ENCODE results near the gene OR2F1. TPM values are rescaled to one million over a fixed set of nuclear protein-coding genes. Genes with fewer than 3 reads are reported as not detected.

Gene OR2F1
- total RNA-seq, result not detected

GRCh38 chr7:143954544-143954943 is at the start of gene OR2F1:
Gene OR2F1 (plus strand): TSS chr7:143954844. CDS start chr7:143959971, 5,127 bp downstream.
- no peaks in the 10 kb centered on the region for H3K4me1 Mint-ChIP-seq
- no peaks in the 10 kb centered on the region for H3K9me3 Mint-ChIP-seq
- no peaks in the 10 kb centered on the region for H3K36me3 Mint-ChIP-seq (ENCODE audit: low read depth)
- H3K27ac Mint-ChIP-seq, result no peak within 1 kb of the TSS
- H3K27me3 Mint-ChIP-seq, result peaks cover 12% of the 10 kb centered on the region
- POLR2A ChIA-PET, result no interaction called here
- no peak for DNase-seq
- H3K4me3 Mint-ChIP-seq, result no peak within 1 kb of the TSS
- CTCF ChIA-PET, result no interaction called here

- H3K27me3 Mint-ChIP-seq, result peaks cover 5% of the 10 kb centered on the region
- peaks cover 15% of the 10 kb centered on the region for H3K4me1 Mint-ChIP-seq
- CTCF ChIA-PET, result interaction anchor here (1.4 kb wide), 1 partner anchor 14 kb away, joined by 3 read pairs; no protein-coding TSS in a partner anchor
- H3K9me3 Mint-ChIP-seq, result no peaks in the 10 kb centered on the region
- H3K27ac Mint-ChIP-seq, result no peak overlapping the region
- no peak for DNase-seq
- no peaks in the 10 kb centered on the region for H3K36me3 Mint-ChIP-seq (ENCODE audit: low read depth)
- no peak overlapping the region for H3K4me3 Mint-ChIP-seq
- POLR2A ChIA-PET, result no interaction called here
These were observed 49.1 kb upstream of the OR2F1 start for GRCh38 chr7:143905509-143905908.

- Mint-ChIP-seq H3K36me3 (ENCODE audit: low read depth) (no peaks in the 10 kb centered on the region), H3K27ac (no peak overlapping the region), H3K4me1 (peaks cover 8% of the 10 kb centered on the region), H3K27me3 (peaks cover 5% of the 10 kb centered on the region), H3K4me3 (no peak overlapping the region), H3K9me3 (no peaks in the 10 kb centered on the region)
- ChIA-PET POLR2A (no interaction called here), CTCF (interaction anchor here (0.8 to 1.4 kb wide), 2 partner anchors 10 to 14 kb away, joined by 3 to 4 read pairs; no protein-coding TSS in a partner anchor)
- DNase-seq, result no peak
These were observed 48.5 kb upstream of the OR2F1 start for GRCh38 chr7:143906151-143906550.

- Mint-ChIP-seq H3K27me3 (peaks cover 7% of the 10 kb centered on the region), H3K4me3 (no peak overlapping the region), H3K4me1 (peaks cover 4% of the 10 kb centered on the region), H3K27ac (no peak overlapping the region), H3K9me3 (no peaks in the 10 kb centered on the region), H3K36me3 (ENCODE audit: low read depth) (no peaks in the 10 kb centered on the region)
- POLR2A ChIA-PET, result no interaction called here
- DNase-seq, result no peak
- CTCF ChIA-PET, result no interaction called here
These were observed 47.7 kb upstream of the OR2F1 start for GRCh38 chr7:143906895-143907294.

- Mint-ChIP-seq H3K27ac (no peak overlapping the region), H3K4me1 (no peaks in the 10 kb centered on the region), H3K9me3 (no peaks in the 10 kb centered on the region), H3K27me3 (peaks cover 7% of the 10 kb centered on the region), H3K36me3 (ENCODE audit: low read depth) (no peaks in the 10 kb centered on the region), H3K4me3 (no peak overlapping the region)
- DNase-seq, result no peak
- ChIA-PET CTCF (no interaction called here), POLR2A (no interaction called here)
These were observed 46.5 kb upstream of the OR2F1 start for GRCh38 chr7:143908120-143908519.

GRCh38 chr7:143909863-143910262 is 44.8 kb upstream of the OR2F1 start:
- ChIA-PET CTCF (no interaction called here), POLR2A (no interaction called here)
- Mint-ChIP-seq H3K27me3 (peaks cover 7% of the 10 kb centered on the region), H3K4me3 (no peak overlapping the region), H3K36me3 (ENCODE audit: low read depth) (no peaks in the 10 kb centered on the region), H3K4me1 (no peaks in the 10 kb centered on the region), H3K27ac (no peak overlapping the region), H3K9me3 (no peaks in the 10 kb centered on the region)
- DNase-seq, result no peak

- ChIA-PET CTCF (no interaction called here), POLR2A (no interaction called here)
- H3K9me3 Mint-ChIP-seq, result no peaks in the 10 kb centered on the region
- no peak overlapping the region for H3K4me3 Mint-ChIP-seq
- no peaks in the 10 kb centered on the region for H3K4me1 Mint-ChIP-seq
- no peak for DNase-seq
- H3K27me3 Mint-ChIP-seq, result peaks cover 7% of the 10 kb centered on the region
- no peak overlapping the region for H3K27ac Mint-ChIP-seq
- H3K36me3 Mint-ChIP-seq (ENCODE audit: low read depth), result no peaks in the 10 kb centered on the region
These were observed 44.0 kb upstream of the OR2F1 start for GRCh38 chr7:143910473-143911248.

- H3K4me1 Mint-ChIP-seq, result no peaks in the 10 kb centered on the region
These were observed 40.6 kb upstream of the OR2F1 start for GRCh38 chr7:143913945-143914615.

GRCh38 chr7:143914938-143915652 is 39.5 kb upstream of the OR2F1 start:
- peaks cover 29% of the 10 kb centered on the region for H3K27me3 Mint-ChIP-seq
- H3K36me3 Mint-ChIP-seq (ENCODE audit: low read depth), result no peaks in the 10 kb centered on the region
- H3K4me3 Mint-ChIP-seq, result no peak overlapping the region
- H3K9me3 Mint-ChIP-seq, result no peaks in the 10 kb centered on the region
- no peak for DNase-seq
- no peaks in the 10 kb centered on the region for H3K4me1 Mint-ChIP-seq
- no peak overlapping the region for H3K27ac Mint-ChIP-seq
- ChIA-PET CTCF (interaction anchor here (1.2 kb wide), 1 partner anchor 9 kb away, joined by 4 read pairs; no protein-coding TSS in a partner anchor), POLR2A (no interaction called here)

More at GRCh38 chr7:143913945-143914615, 40.6 kb upstream of the OR2F1 start:
- Mint-ChIP-seq H3K27ac (no peak overlapping the region), H3K4me3 (no peak overlapping the region), H3K36me3 (ENCODE audit: low read depth) (no peaks in the 10 kb centered on the region), H3K27me3 (peaks cover 21% of the 10 kb centered on the region), H3K9me3 (no peaks in the 10 kb centered on the region)
- POLR2A ChIA-PET, result no interaction called here
- CTCF ChIA-PET, result no interaction called here
- no peak for DNase-seq

GRCh38 chr7:143924851-143925250 is 29.8 kb upstream of the OR2F1 start:
- Mint-ChIP-seq H3K27me3 (peaks cover 30% of the 10 kb centered on the region), H3K9me3 (no peaks in the 10 kb centered on the region), H3K4me3 (no peak overlapping the region), H3K36me3 (ENCODE audit: low read depth) (no peaks in the 10 kb centered on the region), H3K4me1 (peaks cover 4% of the 10 kb centered on the region), H3K27ac (no peak overlapping the region)
- DNase-seq, result no peak
- ChIA-PET CTCF (no interaction called here), POLR2A (no interaction called here)

- no peak for DNase-seq
- Mint-ChIP-seq H3K4me1 (peaks cover 12% of the 10 kb centered on the region), H3K27ac (no peak overlapping the region), H3K27me3 (peaks cover 12% of the 10 kb centered on the region), H3K4me3 (no peak overlapping the region), H3K9me3 (no peaks in the 10 kb centered on the region), H3K36me3 (ENCODE audit: low read depth) (no peaks in the 10 kb centered on the region)
- ChIA-PET CTCF (interaction anchor here (0.6 kb wide), 2 partner anchors 10 to 1554 kb away, joined by 3 read pairs; no protein-coding TSS in a partner anchor), POLR2A (no interaction called here)
These were observed 25.3 kb upstream of the OR2F1 start for GRCh38 chr7:143929224-143929920.

GRCh38 chr7:143931739-143932138 is 22.9 kb upstream of the OR2F1 start:
- Mint-ChIP-seq H3K9me3 (no peaks in the 10 kb centered on the region), H3K36me3 (ENCODE audit: low read depth) (no peaks in the 10 kb centered on the region), H3K27ac (no peak overlapping the region), H3K4me3 (no peak overlapping the region), H3K27me3 (peaks cover 8% of the 10 kb centered on the region), H3K4me1 (peaks cover 12% of the 10 kb centered on the region)
- no peak for DNase-seq
- CTCF ChIA-PET, result interaction anchor here (0.7 kb wide), 1 partner anchor 88 kb away, joined by 3 read pairs; no protein-coding TSS in a partner anchor
- POLR2A ChIA-PET, result interaction anchor here (0.6 kb wide), 1 partner anchor 420 kb away, joined by 8 read pairs; no protein-coding TSS in a partner anchor

All from activated CD4-positive, alpha-beta T cell treated with anti-CD3 and anti-CD28 coated beads, Interleukin-2, amount 10 ng/mL, durations not matched to agents 7 days and 5 days (primary cell).